Lower leg skin (tissue), 3 donors: ENCODE data around the gene PNKD.

Source experiments
- POLR2A ChIP-seq, 2 donors: fragments of 450-650 bp; IDR thresholded peaks; one replicate each; pipeline ENCODE4 v1.6.1; 2016 to 2017; ENCODE audit warnings: antibody characterized with exemption in 2 of 2, mild to moderate bottlenecking in 1 of 2, moderate library complexity in 1 of 2
- TF ChIP-seq, protein P1 (sequence below), 3 donors: fragments of 450-650 bp; IDR thresholded peaks; one replicate each; pipeline ENCODE4 v1.5.1; 2016; ENCODE audit warnings: antibody characterized with exemption in 3 of 3, mild to moderate bottlenecking in 3 of 3, moderate library complexity in 2 of 3

DNA sequence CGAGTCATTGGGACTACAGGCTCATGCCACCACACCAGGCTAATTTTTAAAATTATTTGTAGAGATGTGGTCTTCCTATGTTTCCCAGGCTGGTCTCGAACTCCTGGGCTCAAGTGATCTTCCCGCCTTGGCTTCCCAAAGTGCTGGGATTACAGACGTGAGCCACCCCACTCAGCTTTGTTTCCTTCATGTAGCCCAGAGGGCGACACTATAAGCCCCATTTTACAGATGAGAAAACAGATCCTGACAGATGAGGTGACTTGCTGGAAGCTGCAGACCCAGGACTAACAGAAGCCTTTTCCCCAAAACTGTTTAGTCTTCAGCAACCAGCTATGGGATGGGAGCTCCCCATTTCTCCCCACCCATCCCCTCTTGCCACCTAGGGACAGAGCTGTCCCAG, 122.1 kb downstream of the PNKD start:
- TF ChIP-seq, protein P1, sequence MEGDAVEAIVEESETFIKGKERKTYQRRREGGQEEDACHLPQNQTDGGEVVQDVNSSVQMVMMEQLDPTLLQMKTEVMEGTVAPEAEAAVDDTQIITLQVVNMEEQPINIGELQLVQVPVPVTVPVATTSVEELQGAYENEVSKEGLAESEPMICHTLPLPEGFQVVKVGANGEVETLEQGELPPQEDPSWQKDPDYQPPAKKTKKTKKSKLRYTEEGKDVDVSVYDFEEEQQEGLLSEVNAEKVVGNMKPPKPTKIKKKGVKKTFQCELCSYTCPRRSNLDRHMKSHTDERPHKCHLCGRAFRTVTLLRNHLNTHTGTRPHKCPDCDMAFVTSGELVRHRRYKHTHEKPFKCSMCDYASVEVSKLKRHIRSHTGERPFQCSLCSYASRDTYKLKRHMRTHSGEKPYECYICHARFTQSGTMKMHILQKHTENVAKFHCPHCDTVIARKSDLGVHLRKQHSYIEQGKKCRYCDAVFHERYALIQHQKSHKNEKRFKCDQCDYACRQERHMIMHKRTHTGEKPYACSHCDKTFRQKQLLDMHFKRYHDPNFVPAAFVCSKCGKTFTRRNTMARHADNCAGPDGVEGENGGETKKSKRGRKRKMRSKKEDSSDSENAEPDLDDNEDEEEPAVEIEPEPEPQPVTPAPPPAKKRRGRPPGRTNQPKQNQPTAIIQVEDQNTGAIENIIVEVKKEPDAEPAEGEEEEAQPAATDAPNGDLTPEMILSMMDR (IDR thresholded peaks at IDR 0.05) = no peak
- TF ChIP-seq POLR2A (IDR thresholded peaks at IDR 0.05) = no peak
